Glomerular visceral epithelial cell (primary cell): ENCODE data around the gene C16orf90.
"Not testable (repeated sequence)": the region's sequence is repeated elsewhere in the genome, so short reads cannot be mapped to it uniquely, and the experiment has no call there.

Source experiments
- DNase-seq: peaks from one replicate; pipeline ENCODE4 v3.0.0-alpha.2; 2016; ENCODE audit errors: extremely low spot score

C16orf90 gene

GRCh38 chr16:3513892-3514583 lies 18.7 kb upstream of the C16orf90 start:
- no peak for DNase-seq

- DNase-seq, result no peak
These were observed 16.2 kb upstream of the C16orf90 start for GRCh38 chr16:3511286-3512180.

GRCh38 chr16:3510416-3510815 lies 15.1 kb upstream of the C16orf90 start:
- DNase-seq, result no peak

- DNase-seq, result peak; percentile 29
These were observed 14.2 kb upstream of the C16orf90 start for GRCh38 chr16:3509470-3509928.

GRCh38 chr16:3508736-3509135 lies 13.4 kb upstream of the C16orf90 start:
- DNase-seq, result no peak

- no peak for DNase-seq
These were observed 8.2 kb upstream of the C16orf90 start for GRCh38 chr16:3503523-3503922.

- no peak for DNase-seq
These were observed 6.6 kb upstream of the C16orf90 start for GRCh38 chr16:3501783-3502400.

- not testable (repeated sequence) for DNase-seq
These were observed 6.1 kb upstream of the C16orf90 start for GRCh38 chr16:3501412-3501761.

GRCh38 chr16:3498988-3499387 lies 3.7 kb upstream of the C16orf90 start:
- no peak for DNase-seq

- no peak for DNase-seq
These were observed 2.5 kb upstream of the C16orf90 start for GRCh38 chr16:3497771-3498170.

- no peak for DNase-seq
These were observed 1.1 kb upstream of the C16orf90 start for GRCh38 chr16:3496386-3496785.

- DNase-seq, result no peak
These were observed 809 bp downstream of the C16orf90 start for GRCh38 chr16:3494386-3494973.

- DNase-seq, result no peak
These were observed 2.9 kb downstream of the C16orf90 start for GRCh38 chr16:3492356-3492755.

GRCh38 chr16:3490911-3491629 lies 4.2 kb downstream of the C16orf90 start:
- no peak for DNase-seq

- no peak for DNase-seq
These were observed 6.5 kb downstream of the C16orf90 start for GRCh38 chr16:3488801-3489200.

GRCh38 chr16:3487521-3488410 lies 7.5 kb downstream of the C16orf90 start:
- DNase-seq, result no peak

- no peak for DNase-seq
These were observed 8.6 kb downstream of the C16orf90 start for GRCh38 chr16:3486506-3487215.

- no peak for DNase-seq
These were observed 9.3 kb downstream of the C16orf90 start for GRCh38 chr16:3485821-3486505.

GRCh38 chr16:3485097-3485745 lies 10.1 kb downstream of the C16orf90 start:
- no peak for DNase-seq
